ENCODE measurements around the gene SCAMP4. TPM values are rescaled to one million over a fixed set of nuclear protein-coding genes. Genes with fewer than 3 reads are reported as not detected.

The SCAMP4 gene
- total and polyA plus RNA-seq, 9 of the 15 experiments (the other 6 are each of a cell fraction or from before 2014, with no cell fraction given), result 0.81 to 45.9 (median 12.8) TPM

- TF ChIP-seq ZNF511 (CRISPR knock-in tag; IDR thresholded peaks at IDR 0.05), result no peak; the same call in none of the 2 replicates
- no peak for TF ChIP-seq ZNF507 (tag; conservative IDR thresholded peaks at IDR 0.05)
- peak; percentile 52; the same call in 1 of the 2 replicates for TF ChIP-seq ZNF263 (CRISPR knock-in tag; IDR thresholded peaks at IDR 0.05; ENCODE audit: borderline replicate concordance)
- peak; percentile 48 for TF ChIP-seq BCOR (IDR thresholded peaks at IDR 0.05)
- no peak for TF ChIP-seq BRD9 (IDR thresholded peaks at IDR 0.05; ENCODE audit: low read depth, partially characterized antibody)
- TF ChIP-seq ZNF586 (CRISPR knock-in tag; conservative IDR thresholded peaks at IDR 0.05), result no peak
- no peak for TF ChIP-seq PATZ1 (CRISPR knock-in tag; IDR thresholded peaks at IDR 0.05; ENCODE audit: borderline replicate concordance)
- no peak for TF ChIP-seq BRCA1 (IDR thresholded peaks at IDR 0.05)
- TF ChIP-seq BRCA1 (CRISPR knock-in tag; IDR thresholded peaks at IDR 0.05), result 0 out of 2 replicates have a peak, but pooled peaks have one; percentile 75
- peak; percentile 95 for TF ChIP-seq ELF2 (CRISPR knock-in tag; IDR thresholded peaks at IDR 0.05)
- TF ChIP-seq FOS (IDR thresholded peaks at IDR 0.05; ENCODE audit: extremely low read depth, insufficient read length), result no peak
- peak; percentile 32; the same call in 1 of the 2 replicates for TF ChIP-seq HMGXB4 (CRISPR knock-in tag; IDR thresholded peaks at IDR 0.05)
- TF ChIP-seq MECOM (CRISPR knock-in tag; IDR thresholded peaks at IDR 0.05), result no peak
- TF ChIP-seq HMBOX1 (IDR thresholded peaks at IDR 0.05), result no peak
- TF ChIP-seq MAX (CRISPR knock-in tag; IDR thresholded peaks at IDR 0.05), result peak; percentile 99
- TF ChIP-seq HOXB6 (CRISPR knock-in tag; IDR thresholded peaks at IDR 0.05; ENCODE audit: borderline replicate concordance), result no peak
- TF ChIP-seq STAG1 (CRISPR knock-in tag; IDR thresholded peaks at IDR 0.05; ENCODE audit: borderline replicate concordance), result peak; percentile 39
- TF ChIP-seq ZNF212 (CRISPR knock-in tag; IDR thresholded peaks at IDR 0.05), result no peak
- TF ChIP-seq NRF1 (conservative IDR thresholded peaks at IDR 0.05 in 1 of 2, IDR thresholded peaks at IDR 0.05 in 1 of 2), result peak; percentile 34 to 56; a peak in 3 of 4 replicates
- TF ChIP-seq SMARCA4 (IDR thresholded peaks at IDR 0.05), result no peak
- no peak for TF ChIP-seq TEAD2 (tag; IDR thresholded peaks at IDR 0.05)
- no peak for TF ChIP-seq KHSRP (IDR thresholded peaks at IDR 0.05)
- no peak for TF ChIP-seq SMC3 (conservative IDR thresholded peaks at IDR 0.05; ENCODE audit: insufficient read depth, low read depth, low read length)
These were observed 29.3 kb upstream of the SCAMP4 start (continued) for GRCh38 chr19:1875646-1876495.

Data from K562 (cell line).